GM12878 (cell line): ENCODE results near the gene AP4B1. TPM values are rescaled to one million over a fixed set of nuclear protein-coding genes. Genes with fewer than 3 reads are reported as not detected.

Experiments used
- ATAC-seq: fragments of 200-7000 bp; cut with Tn5 transposase; 3 replicates; pipeline ENCODE4 v1.9.1; 2020; ENCODE audit warnings: mild to moderate bottlenecking, moderate library complexity
- BruUV-seq: library from RNA; stranded (reverse); fragments of 400-500 nt; replicated peaks from 2 replicates; lab custom pipeline; 2021; lab: Mats Ljungman, UMichigan
- CTCF ChIA-PET: fragments of 300-600 bp; sonication (Branson Sonifier 250); formaldehyde crosslinking; extraction: SDS; loops from one replicate; lab custom pipeline; 2021; ENCODE audit warnings: inconsistent platforms; lab: Yijun Ruan, JAX
- POLR2A ChIA-PET: fragments of 350-600 bp; formaldehyde crosslinking; extraction: SDS; loops from one replicate; lab custom pipeline; 2021; ENCODE audit warnings: inconsistent platforms; lab: Charles Lee
- RAD21 ChIA-PET: fragments of 300-600 bp; sonication (Branson Sonifier 250); formaldehyde crosslinking; loops from one replicate; lab custom pipeline; 2023; ENCODE audit warnings: antibody characterized with exemption; ENCODE audit not compliant: unreplicated experiment; lab: Charles Lee
- SMC1A ChIA-PET: fragments of 300-600 bp; sonication (Branson Sonifier 250); formaldehyde crosslinking; loops from one replicate; lab custom pipeline; 2023; ENCODE audit not compliant: unreplicated experiment, uncharacterized antibody; lab: Charles Lee
- DNase-seq: peaks from one replicate; pipeline ENCODE4 v3.0.0-alpha.2; 2011; ENCODE audit warnings: low read depth, low spot score
- FAIRE-seq: peaks from 3 replicates; lab custom pipeline; 2011; peaks lifted over from hg19 to GRCh38; lab: Jason Lieb, UNC
- H2AFZ ChIP-seq: 2 replicates; pipeline ENCODE4 v1.6.0; 2011; ENCODE audit warnings: low read depth, low read length, control low read depth; ENCODE audit not compliant: control insufficient read depth
- H3K27ac ChIP-seq: 2 replicates; pipeline ENCODE4 v1.5.1; 2011; ENCODE audit warnings: control low read depth; ENCODE audit not compliant: control insufficient read depth, insufficient read depth
- H3K27me3 ChIP-seq, 2 experiments: replicated peaks in 1 of 2; 2 replicates each; pipeline versions ENCODE4 v1.6.0 to v1.6.1; 2011; ENCODE audit warnings: low read length in 1 of 2; ENCODE audit not compliant: control insufficient read depth in 2 of 2, insufficient read depth in 2 of 2
- H3K36me3 ChIP-seq, 2 experiments: 2 replicates each; pipeline ENCODE4 v1.5.1; 2011; ENCODE audit warnings: low read length in 1 of 2; ENCODE audit not compliant: control insufficient read depth in 2 of 2, insufficient read depth in 2 of 2
- H3K4me1 ChIP-seq: 2 replicates; pipeline ENCODE4 v1.6.1; 2011; ENCODE audit warnings: mild to moderate bottlenecking, low read length, moderate library complexity, mixed read lengths; ENCODE audit not compliant: control insufficient read depth, insufficient read depth
- H3K4me2 ChIP-seq: 2 replicates; pipeline ENCODE4 v1.6.0; 2011; ENCODE audit warnings: control low read depth; ENCODE audit not compliant: control insufficient read depth, insufficient read depth
- H3K4me3 ChIP-seq: fragments of 200-600 bp; sonication (generic); 2 replicates; pipeline ENCODE4 v1.5.1; 2016
- H3K79me2 ChIP-seq: 2 replicates; pipeline ENCODE4 v1.6.0; 2011; ENCODE audit warnings: low read length; ENCODE audit not compliant: control insufficient read depth, insufficient read depth
- H3K9ac ChIP-seq: 2 replicates; pipeline ENCODE4 v1.8.0; 2011; ENCODE audit warnings: low read length, control low read depth, mixed read lengths; ENCODE audit not compliant: control insufficient read depth, insufficient read depth
- H3K9me3 ChIP-seq: replicated peaks from 3 replicates; pipeline ENCODE4 v1.5.1; 2011; ENCODE audit warnings: mild to moderate bottlenecking, low read length; ENCODE audit not compliant: control insufficient read depth, insufficient read depth
- H4K20me1 ChIP-seq: 2 replicates; pipeline ENCODE4 v1.6.0; 2011; ENCODE audit not compliant: control insufficient read depth, insufficient read depth
- BMI1 ChIP-seq: fragments of 450-650 bp; IDR thresholded peaks from 2 replicates; pipeline ENCODE4 v1.6.1; 2016; ENCODE audit warnings: mild to moderate bottlenecking, moderate library complexity, borderline replicate concordance
- CBFB ChIP-seq: IDR thresholded peaks from 2 replicates; pipeline ENCODE4 v1.6.1; 2016; ENCODE audit warnings: antibody characterized with exemption, low read depth
- CTCF ChIP-seq, 3 experiments: IDR thresholded peaks in 2 of 3; conservative IDR thresholded peaks in 1 of 3; 2 replicates each; pipeline ENCODE4 v1.5.1; 2011; ENCODE audit warnings: low read depth in 3 of 3, low read length in 3 of 3, mild to moderate bottlenecking in 3 of 3, control low read depth in 2 of 3, moderate library complexity in 2 of 3, inconsistent platforms in 1 of 3, mixed read lengths in 1 of 3; ENCODE audit not compliant: control insufficient read depth in 2 of 3, insufficient read depth in 1 of 3; ENCODE audit errors: extremely low read depth in 1 of 3
- JUNB ChIP-seq: IDR thresholded peaks from 2 replicates; pipeline ENCODE4 v1.6.1; 2016; ENCODE audit warnings: antibody characterized with exemption, mild to moderate bottlenecking
- MYB ChIP-seq: fragments of 150-350 bp; IDR thresholded peaks from 2 replicates; pipeline ENCODE4 v1.6.1; 2014; ENCODE audit warnings: mild to moderate bottlenecking, low read depth, low read length, borderline replicate concordance
- NFXL1 ChIP-seq: fragments of 450-650 bp; IDR thresholded peaks from 2 replicates; pipeline ENCODE4 v1.6.1; 2017; ENCODE audit warnings: antibody characterized with exemption, mild to moderate bottlenecking, borderline replicate concordance
- PML ChIP-seq: IDR thresholded peaks from 2 replicates; pipeline ENCODE4 v1.6.1; 2012; ENCODE audit warnings: low read length, inconsistent platforms
- ZBTB11 ChIP-seq: fragments of 450-650 bp; formaldehyde crosslinking; IDR thresholded peaks from 2 replicates; pipeline ENCODE4 v1.5.0; 2022; ENCODE audit warnings: mild to moderate bottlenecking, missing genetic modification characterization
- ZNF217 ChIP-seq: fragments of 450-650 bp; IDR thresholded peaks from 2 replicates; pipeline ENCODE4 v1.6.1; 2017; ENCODE audit warnings: antibody characterized with exemption, mild to moderate bottlenecking
- ZNF274 ChIP-seq: IDR thresholded peaks from one replicate; pipeline ENCODE4 v1.8.0; 2011; ENCODE audit not compliant: insufficient read length, insufficient read depth
- WGBS: methylation state at CpG from one replicate; pipeline ENCODE4 v1.1.6; 2016; ENCODE audit warnings: low lambda C conversion rate; ENCODE audit not compliant: insufficient replicate concordance, insufficient coverage; ENCODE audit errors: missing lambda C conversion rate; 5-methylcytosine and 5-hydroxymethylcytosine counted together
- in situ Hi-C: fragments of 300-500 bp; cut with MboI; formaldehyde crosslinking; loops from 9 replicates; pipeline ENCODE4 v1.14.3; 2018; ENCODE audit warnings: mixed read lengths
- intact Hi-C: fragments of 100-400 bp; cut with micrococcal nuclease; formaldehyde crosslinking; loops from one replicate; pipeline ENCODE4 v1.14.2; 2022; ENCODE audit not compliant: unreplicated experiment
- polyA plus RNA-seq, 11 experiments: library from polyadenylated mRNA; depleted of rRNA in 4 of 11; unstranded in 6 of 11; stranded (reverse) in 5 of 11; fragments of >200 nt; fragmentation: Nextera tagmentation in 4 of 11; fragmentation: Illumina TruSeq in 1 of 11; extraction: Ambion mirVana in 4 of 11; extraction: Trizol in 1 of 11; gene quantifications; 1 replicate in 1 of 11; 2 replicates in 10 of 11; pipeline versions ENCODE4 v1.2.1 to v1.2.3, GENCODE V29; 2011 to 2016; ENCODE audit warnings: inconsistent platforms in 2 of 11, missing spikeins in 2 of 11, low read depth in 1 of 11
- total RNA-seq, 4 experiments: library from RNA; depleted of rRNA in 3 of 4; stranded (reverse); fragments of >200 nt in 3 of 4; fragmentation: Illumina TruSeq in 1 of 4; extraction: Trizol in 1 of 4; gene quantifications; 2 replicates each; pipeline versions ENCODE4 v1.2.1 to v1.2.3, GENCODE V29; 2013 to 2021

The AP4B1 gene
- total and polyA plus RNA-seq, 10 of the 15 experiments (the other 5 are each of a cell fraction or from before 2014, with no cell fraction given), result 27.2 to 61.0 (median 33.0) TPM

- H3K4me3 ChIP-seq, result no peak overlapping the region; the same call in 1 of the 2 replicates
- DNase-seq (no peak), FAIRE-seq (no peak)
- POLR2A ChIA-PET, result interaction anchor here (0.6 to 2.4 kb wide), 5 partner anchors 8 to 60 kb away, joined by 3 to 12 read pairs (median 3); no protein-coding TSS in a partner anchor
- H2AFZ ChIP-seq, result no peak overlapping the region
- H3K36me3 ChIP-seq, result no peaks in the 10 kb centered on the region; a peak in 1 of 4 replicates
- peaks cover 6% of the 10 kb centered on the region; the same call in 1 of the 2 replicates for H3K4me1 ChIP-seq
- H3K27ac ChIP-seq, result no peak overlapping the region
- no peaks in the 10 kb centered on the region; the same call in 2 of the 3 replicates for H3K9me3 ChIP-seq
- intact Hi-C loops, result no loop called here
- no peak overlapping the region for H3K4me2 ChIP-seq
- no TSS peak for BruUV-seq
- H4K20me1 ChIP-seq, result no peaks in the 10 kb centered on the region
- CTCF ChIA-PET, result interaction anchor here (0.6 to 1.5 kb wide), 3 partner anchors 11 to 100 kb away, joined by 3 to 4 read pairs (median 3); no protein-coding TSS in a partner anchor
- TF ChIP-seq NFXL1 (peak; percentile 39; the same call in 1 of the 2 replicates), ZNF274 (no peak), ZNF217 (0 out of 2 replicates have a peak, but pooled peaks have one; percentile 44)
- TF ChIP-seq, all 136 proteins: peak for 2
- H3K79me2 ChIP-seq, result peaks cover 91% of the 10 kb centered on the region
- no peak for ATAC-seq
- WGBS, result 100% methylated on average over 1 of the region's 1 CpG
- H3K9ac ChIP-seq, result no peak overlapping the region
- ChIA-PET RAD21 (interaction anchor here (0.7 to 3.0 kb wide), 3 partner anchors 59 to 124 kb away, joined by 3 to 13 read pairs (median 4); no protein-coding TSS in a partner anchor), SMC1A (interaction anchor here (1.0 to 11.9 kb wide), 9 partner anchors 12 to 194 kb away, joined by 3 to 99 read pairs (median 3); partner anchors contain the start of gene AP4B1)
- in situ Hi-C loops, result no loop called here
- no peaks in the 10 kb centered on the region for H3K27me3 ChIP-seq
Measured at GRCh38 chr1:113935176-113935575, 30.6 kb upstream of the AP4B1 start.

GRCh38 chr1:113934511-113935055, 30.0 kb upstream of the AP4B1 start:
- intact Hi-C loops (loop anchor here (5.0 kb wide), 1 partner anchor 97 kb away; no protein-coding TSS in a partner anchor), in situ Hi-C loops (no loop called here)
- ChIA-PET SMC1A (interaction anchor here (1.2 to 11.9 kb wide), 7 partner anchors 13 to 193 kb away, joined by 3 to 99 read pairs (median 4); no protein-coding TSS in a partner anchor), RAD21 (interaction anchor here (0.6 to 3.0 kb wide), 6 partner anchors 12 to 168 kb away, joined by 3 to 13 read pairs (median 4); no protein-coding TSS in a partner anchor), CTCF (interaction anchor here (0.6 to 1.0 kb wide), 2 partner anchors 12 to 99 kb away, joined by 3 read pairs; no protein-coding TSS in a partner anchor), POLR2A (interaction anchor here (0.6 to 2.4 kb wide), 6 partner anchors 9 to 271 kb away, joined by 3 to 12 read pairs (median 3); no protein-coding TSS in a partner anchor)
- Histone ChIP-seq H3K9ac (no peak overlapping the region), H3K36me3 (no peaks in the 10 kb centered on the region), H3K4me2 (no peak overlapping the region), H3K79me2 (peaks cover 93% of the 10 kb centered on the region), H3K4me1 (0 out of 2 replicates have a peak, but pooled peaks cover 2% of the 10 kb centered on the region), H2AFZ (no peak overlapping the region), H3K4me3 (no peak overlapping the region), H3K27ac (no peak overlapping the region), H3K27me3 (no peaks in the 10 kb centered on the region), H4K20me1 (no peaks in the 10 kb centered on the region), H3K9me3 (no peaks in the 10 kb centered on the region; the same call in 2 of the 3 replicates)
- ATAC-seq (no peak), DNase-seq (no peak), FAIRE-seq (no peak)
- no TSS peak for BruUV-seq
- WGBS, result 77% methylated on average over 5 of the region's 5 CpGs
- no peak for TF ChIP-seq JUNB
- no peak for TF ChIP-seq ZBTB11 (CRISPR knock-in tag)
- TF ChIP-seq CTCF (IDR thresholded peaks at IDR 0.05 in 2 of 3, conservative IDR thresholded peaks at IDR 0.05 in 1 of 3; ENCODE audit: control insufficient read depth in 2 of 3, extremely low read depth in 1 of 3, insufficient read depth in 1 of 3, low read depth in 3 of 3, low read length in 3 of 3), result no peak
- no peak for TF ChIP-seq CBFB
- no peak for TF ChIP-seq PML
- no peak for TF ChIP-seq BMI1
- no peak for TF ChIP-seq MYB
